ENCODE data around the gene LEP. TPM values are rescaled to one million over a fixed set of nuclear protein-coding genes. Genes with fewer than 3 reads are reported as not detected.

The LEP gene
- total RNA-seq, 1 experiment from 2014 or later = not detected

GRCh38 chr7:128235471-128235870 lies 5.6 kb upstream of the LEP start:
- ATAC-seq (no peak), DNase-seq (ENCODE audit: low read depth, low spot score) (no peak)
- Histone ChIP-seq H3K27ac (ENCODE audit: low read depth, low read length) (no peak overlapping the region), H3K9me2 (ENCODE audit: insufficient read depth) (no peaks in the 10 kb centered on the region), H3K36me3 (ENCODE audit: control insufficient read depth in 1 of 2, insufficient read depth in 2 of 2, low read length in 2 of 2) (no peaks in the 10 kb centered on the region), H3K4me3 (replicated peaks in 1 of 2; ENCODE audit: low read depth in 1 of 2, low read length in 2 of 2) (no peak overlapping the region), H3K4me2 (ENCODE audit: low read length) (no peak overlapping the region), H2AFZ (ENCODE audit: low read depth, low read length, poor library complexity, severe bottlenecking) (no peak overlapping the region), H3K4me1 (ENCODE audit: control insufficient read depth in 1 of 2, insufficient read depth in 2 of 2, low read length in 2 of 2) (peaks cover 0 to 9% of the 10 kb centered on the region in 2 experiments; a peak in 2 of 4 replicates), H3K79me2 (ENCODE audit: insufficient read depth, low read length) (no peaks in the 10 kb centered on the region), H3K27me3 (ENCODE audit: insufficient read depth, low read length) (no peaks in the 10 kb centered on the region), H3K9ac (ENCODE audit: low read length) (no peak overlapping the region), H3K9me3 (ENCODE audit: control insufficient read depth in 1 of 2, insufficient read depth in 1 of 2, low read depth in 1 of 2, low read length in 2 of 2) (no peaks in the 10 kb centered on the region), H4K20me1 (ENCODE audit: insufficient read depth) (no peaks in the 10 kb centered on the region)
- CTCF ChIA-PET = interaction anchor here (0.8 kb wide), 1 partner anchor 11 kb away, joined by 3 read pairs; no protein-coding TSS in a partner anchor
- POLR2A ChIA-PET = no interaction called here
- no TSS peak for BruUV-seq (replicated peaks)
- TF ChIP-seq ELF1 (IDR thresholded peaks at IDR 0.05; ENCODE audit: borderline replicate concordance, low read depth) = no peak
- no peak for TF ChIP-seq RAD21 (IDR thresholded peaks at IDR 0.05; ENCODE audit: low read depth)
- TF ChIP-seq FOSL1 (IDR thresholded peaks at IDR 0.05; ENCODE audit: low read depth) = no peak
- no peak for TF ChIP-seq EZH2 (IDR thresholded peaks at IDR 0.05)
- no peak for TF ChIP-seq POLR2AphosphoS5 (IDR thresholded peaks at IDR 0.05; ENCODE audit: low read depth, low read length)
- TF ChIP-seq ATF3 (IDR thresholded peaks at IDR 0.05) = no peak
- TF ChIP-seq MAX (IDR thresholded peaks at IDR 0.05) = no peak
- TF ChIP-seq EZH2phosphoT487 (IDR thresholded peaks at IDR 0.05; ENCODE audit: borderline replicate concordance) = no peak
- TF ChIP-seq TCF7L2 (IDR thresholded peaks at IDR 0.05; ENCODE audit: borderline replicate concordance, extremely low read depth, insufficient read depth, insufficient read length) = no peak
- no peak for TF ChIP-seq ZFX (IDR thresholded peaks at IDR 0.05)
- no peak for TF ChIP-seq YY1 (IDR thresholded peaks at IDR 0.05; ENCODE audit: extremely low read depth, insufficient replicate concordance, low read depth, low read length)
- no peak for TF ChIP-seq REST (IDR thresholded peaks at IDR 0.05; ENCODE audit: low read depth)
- TF ChIP-seq CEBPB (IDR thresholded peaks at IDR 0.05; ENCODE audit: low read depth) = no peak
- RAD21 ChIA-PET (ENCODE audit: low non-redundant PET in 1 of 2, low total read pairs in 2 of 2, uncharacterized antibody in 2 of 2, unreplicated experiment in 2 of 2) = no interaction called here
- intact Hi-C loops (cut with micrococcal nuclease) = no loop called here
